Transverse colon (tissue), 4 donors: ENCODE measurements around the gene ALOXE3.

Source experiments
- CTCF ChIP-seq, 5 experiments: fragments of 200-600 bp in 3 of 5; fragments of 450-650 bp in 2 of 5; sonication (generic) in 3 of 5; IDR thresholded peaks; 1 replicate in 2 of 5; 2 replicates in 3 of 5; pipeline ENCODE4 v1.5.1; 2016 to 2017; ENCODE audit warnings: antibody characterized with exemption in 5 of 5, inconsistent platforms in 3 of 5, mild to moderate bottlenecking in 2 of 5, moderate library complexity in 1 of 5
- EP300 ChIP-seq: sonication (generic); formaldehyde crosslinking; IDR thresholded peaks from one replicate; pipeline ENCODE4 v1.6.1; 2017; ENCODE audit warnings: antibody characterized with exemption, low read depth
- POLR2AphosphoS5 ChIP-seq, 3 donors: sonication (generic); formaldehyde crosslinking; IDR thresholded peaks; one replicate each; pipeline ENCODE4 v1.6.1; 2016; ENCODE audit warnings: antibody characterized with exemption in 3 of 3

GRCh38 chr17:8076502-8077266, 41.6 kb downstream of the ALOXE3 start:
- no peak for TF ChIP-seq CTCF (IDR thresholded peaks at IDR 0.05)
- no peak for TF ChIP-seq POLR2AphosphoS5 (IDR thresholded peaks at IDR 0.05)
- no peak for TF ChIP-seq EP300
